DMS79 treated with DMSO at 0.1 percent for 48 hours (cell line): ENCODE results near the gene PEAK3.
A peak's percentile ranks its signal among the peaks of the same experiment; 100 is the strongest.

Source experiments
- DNase-seq: peaks from one replicate; lab custom pipeline; 2025; lab: John Stamatoyannopoulos, UW

Gene PEAK3

GRCh38 chr19:2249880-2250765 is 31.9 kb downstream of the PEAK3 start:
- no peak for DNase-seq

GRCh38 chr19:2249010-2249866 is 32.7 kb downstream of the PEAK3 start, which contains the start of gene AMH:
TSS of gene AMH (plus strand) at chr19:2249323. CDS start at chr19:2249333, 10 bp downstream.
- DNase-seq: no peak

- no peak for DNase-seq
Measured at GRCh38 chr19:2248136-2249009, 33.6 kb downstream of the PEAK3 start.

GRCh38 chr19:2247433-2248101 is 34.4 kb downstream of the PEAK3 start:
- no peak for DNase-seq

GRCh38 chr19:2246801-2247361 is 35.1 kb downstream of the PEAK3 start:
- no peak for DNase-seq

- DNase-seq: no peak
Measured at GRCh38 chr19:2246014-2246620, 35.9 kb downstream of the PEAK3 start.

GRCh38 chr19:2245273-2245672 is 36.7 kb downstream of the PEAK3 start:
- DNase-seq: no peak

- no peak for DNase-seq
Measured at GRCh38 chr19:2244486-2244885, 37.5 kb downstream of the PEAK3 start.

- DNase-seq: no peak
Measured at GRCh38 chr19:2244125-2244411, 37.9 kb downstream of the PEAK3 start.

GRCh38 chr19:2243274-2244124 is 38.5 kb downstream of the PEAK3 start:
- DNase-seq: no peak

- no peak for DNase-seq
Measured at GRCh38 chr19:2242816-2243215, 39.2 kb downstream of the PEAK3 start.

- DNase-seq: no peak
Measured at GRCh38 chr19:2242092-2242537, 39.9 kb downstream of the PEAK3 start.

- DNase-seq: no peak
Measured at GRCh38 chr19:2240881-2241760, 40.9 kb downstream of the PEAK3 start.

- DNase-seq: peak; percentile 11
Measured at GRCh38 chr19:2239771-2240770, 41.9 kb downstream of the PEAK3 start.

GRCh38 chr19:2239173-2239572 is 42.8 kb downstream of the PEAK3 start:
- no peak for DNase-seq

- DNase-seq: no peak
Measured at GRCh38 chr19:2237869-2238153, 44.2 kb downstream of the PEAK3 start.

GRCh38 chr19:2237051-2237868 is 44.7 kb downstream of the PEAK3 start:
- DNase-seq: no peak
